Measurements from ENCODE around the gene NCKAP5. TPM values are rescaled to one million over a fixed set of nuclear protein-coding genes. Genes with fewer than 3 reads are reported as not detected.

NCKAP5 gene
- total RNA-seq, 2 donors from 2014 or later = not detected

GRCh38 chr2:133382566-133382965, 185.7 kb downstream of the NCKAP5 start:
- no peak for DNase-seq
- H3K36me3 Mint-ChIP-seq (ENCODE audit: insufficient read depth in 2 of 2) = peaks cover 0 to 1% of the 10 kb centered on the region in 2 donors
- H3K4me1 Mint-ChIP-seq (ENCODE audit: low read depth) = no peaks in the 10 kb centered on the region
- ATAC-seq (replicated peaks in 1 of 2) = no peak
- H3K4me3 Mint-ChIP-seq = no peak overlapping the region
- no peak overlapping the region for H3K27ac Mint-ChIP-seq
- no peaks in the 10 kb centered on the region for H3K27me3 Mint-ChIP-seq (ENCODE audit: low read depth)
- H3K9me3 Mint-ChIP-seq = peaks cover 6 to 10% of the 10 kb centered on the region in 2 donors

GRCh38 chr2:133380991-133381390, 187.3 kb downstream of the NCKAP5 start:
- H3K9me3 Mint-ChIP-seq = peaks cover 6% of the 10 kb centered on the region in 2 donors
- DNase-seq (no peak), ATAC-seq (replicated peaks in 1 of 2) (no peak)
- H3K27ac Mint-ChIP-seq = no peak overlapping the region
- H3K4me3 Mint-ChIP-seq = no peak overlapping the region
- no peaks in the 10 kb centered on the region for H3K4me1 Mint-ChIP-seq (ENCODE audit: low read depth)
- no peaks in the 10 kb centered on the region for H3K27me3 Mint-ChIP-seq (ENCODE audit: low read depth)
- H3K36me3 Mint-ChIP-seq (ENCODE audit: insufficient read depth in 2 of 2) = peaks cover 0 to 1% of the 10 kb centered on the region in 2 donors

- no peak for ATAC-seq (replicated peaks in 1 of 2)
- no peak overlapping the region for H3K4me3 Mint-ChIP-seq
- H3K36me3 Mint-ChIP-seq (ENCODE audit: insufficient read depth in 2 of 2) = no peaks in the 10 kb centered on the region
- H3K4me1 Mint-ChIP-seq (ENCODE audit: low read depth) = no peaks in the 10 kb centered on the region
- H3K27me3 Mint-ChIP-seq (ENCODE audit: low read depth) = no peaks in the 10 kb centered on the region
- H3K27ac Mint-ChIP-seq = no peak overlapping the region
- no peak for DNase-seq
- peaks cover 7 to 9% of the 10 kb centered on the region in 2 donors for H3K9me3 Mint-ChIP-seq
These were observed 189.2 kb downstream of the NCKAP5 start for GRCh38 chr2:133378928-133379549.

GRCh38 chr2:133378386-133378785, 189.9 kb downstream of the NCKAP5 start:
- Mint-ChIP-seq H3K27ac (no peak overlapping the region), H3K9me3 (peaks cover 7 to 10% of the 10 kb centered on the region in 2 donors), H3K4me1 (ENCODE audit: low read depth) (no peaks in the 10 kb centered on the region), H3K4me3 (no peak overlapping the region), H3K27me3 (ENCODE audit: low read depth) (no peaks in the 10 kb centered on the region), H3K36me3 (ENCODE audit: insufficient read depth in 2 of 2) (no peaks in the 10 kb centered on the region)
- DNase-seq = no peak
- ATAC-seq (replicated peaks in 1 of 2) = no peak

GRCh38 chr2:133377599-133377998, 190.7 kb downstream of the NCKAP5 start:
- peaks cover 10% of the 10 kb centered on the region in 2 donors for H3K9me3 Mint-ChIP-seq
- H3K36me3 Mint-ChIP-seq (ENCODE audit: insufficient read depth in 2 of 2) = no peaks in the 10 kb centered on the region
- ATAC-seq (replicated peaks in 1 of 2) (no peak), DNase-seq (no peak)
- H3K27me3 Mint-ChIP-seq (ENCODE audit: low read depth) = no peaks in the 10 kb centered on the region
- no peak overlapping the region for H3K4me3 Mint-ChIP-seq
- no peak overlapping the region for H3K27ac Mint-ChIP-seq
- no peaks in the 10 kb centered on the region for H3K4me1 Mint-ChIP-seq (ENCODE audit: low read depth)

GRCh38 chr2:133377021-133377481, 191.2 kb downstream of the NCKAP5 start:
- Mint-ChIP-seq H3K4me1 (ENCODE audit: low read depth) (no peaks in the 10 kb centered on the region), H3K36me3 (ENCODE audit: insufficient read depth in 2 of 2) (no peaks in the 10 kb centered on the region), H3K27ac (no peak overlapping the region), H3K4me3 (no peak overlapping the region), H3K9me3 (peaks cover 6 to 10% of the 10 kb centered on the region in 2 donors), H3K27me3 (ENCODE audit: low read depth) (no peaks in the 10 kb centered on the region)
- no peak for ATAC-seq (replicated peaks in 1 of 2)
- DNase-seq = no peak

- H3K4me1 Mint-ChIP-seq (ENCODE audit: low read depth) = no peaks in the 10 kb centered on the region
- no peak overlapping the region for H3K4me3 Mint-ChIP-seq
- H3K9me3 Mint-ChIP-seq = peaks cover 4 to 9% of the 10 kb centered on the region in 2 donors
- H3K27me3 Mint-ChIP-seq (ENCODE audit: low read depth) = no peaks in the 10 kb centered on the region
- H3K27ac Mint-ChIP-seq = no peak overlapping the region
- ATAC-seq (replicated peaks in 1 of 2) (no peak), DNase-seq (no peak)
- H3K36me3 Mint-ChIP-seq (ENCODE audit: insufficient read depth in 2 of 2) = no peaks in the 10 kb centered on the region
These were observed 193.5 kb downstream of the NCKAP5 start for GRCh38 chr2:133374781-133375180.

- H3K4me3 Mint-ChIP-seq = no peak overlapping the region
- no peak for ATAC-seq (replicated peaks in 1 of 2)
- no peak overlapping the region for H3K27ac Mint-ChIP-seq
- H3K36me3 Mint-ChIP-seq (ENCODE audit: insufficient read depth in 2 of 2) = no peaks in the 10 kb centered on the region
- peaks cover 7 to 9% of the 10 kb centered on the region in 2 donors for H3K9me3 Mint-ChIP-seq
- no peaks in the 10 kb centered on the region for H3K27me3 Mint-ChIP-seq (ENCODE audit: low read depth)
- no peak for DNase-seq
- H3K4me1 Mint-ChIP-seq (ENCODE audit: low read depth) = no peaks in the 10 kb centered on the region
These were observed 197.0 kb downstream of the NCKAP5 start for GRCh38 chr2:133371286-133371685.

- DNase-seq (no peak), ATAC-seq (replicated peaks in 1 of 2) (no peak)
- Mint-ChIP-seq H3K4me3 (no peak overlapping the region), H3K27me3 (ENCODE audit: low read depth) (no peaks in the 10 kb centered on the region), H3K27ac (no peak overlapping the region), H3K4me1 (ENCODE audit: low read depth) (no peaks in the 10 kb centered on the region), H3K9me3 (peaks cover 7 to 9% of the 10 kb centered on the region in 2 donors), H3K36me3 (ENCODE audit: insufficient read depth in 2 of 2) (no peaks in the 10 kb centered on the region)
These were observed 198.2 kb downstream of the NCKAP5 start for GRCh38 chr2:133369901-133370658.

- no peaks in the 10 kb centered on the region for H3K36me3 Mint-ChIP-seq (ENCODE audit: insufficient read depth in 2 of 2)
These were observed 203.1 kb downstream of the NCKAP5 start for GRCh38 chr2:133365117-133365516.

GRCh38 chr2:133364636-133365035, 203.6 kb downstream of the NCKAP5 start:
- Mint-ChIP-seq H3K9me3 (peaks cover 2 to 3% of the 10 kb centered on the region in 2 donors), H3K36me3 (ENCODE audit: insufficient read depth in 2 of 2) (no peaks in the 10 kb centered on the region), H3K4me1 (ENCODE audit: low read depth) (no peaks in the 10 kb centered on the region), H3K27me3 (ENCODE audit: low read depth) (no peaks in the 10 kb centered on the region), H3K4me3 (no peak overlapping the region), H3K27ac (no peak overlapping the region)
- no peak for ATAC-seq (replicated peaks in 1 of 2)
- DNase-seq = no peak

More at GRCh38 chr2:133365117-133365516, 203.1 kb downstream of the NCKAP5 start:
- H3K27ac Mint-ChIP-seq = no peak overlapping the region
- H3K4me3 Mint-ChIP-seq = no peak overlapping the region
- no peaks in the 10 kb centered on the region for H3K4me1 Mint-ChIP-seq (ENCODE audit: low read depth)
- ATAC-seq (replicated peaks in 1 of 2) (no peak), DNase-seq (no peak)
- H3K9me3 Mint-ChIP-seq = peaks cover 0 to 3% of the 10 kb centered on the region in 2 donors
- no peaks in the 10 kb centered on the region for H3K27me3 Mint-ChIP-seq (ENCODE audit: low read depth)

- Mint-ChIP-seq H3K27ac (no peak overlapping the region), H3K4me3 (no peak overlapping the region), H3K9me3 (peaks cover under 1 to 2% of the 10 kb centered on the region in 2 donors), H3K4me1 (ENCODE audit: low read depth) (no peaks in the 10 kb centered on the region), H3K36me3 (ENCODE audit: insufficient read depth in 2 of 2) (no peaks in the 10 kb centered on the region), H3K27me3 (ENCODE audit: low read depth) (no peaks in the 10 kb centered on the region)
- ATAC-seq (replicated peaks in 1 of 2) = no peak
- DNase-seq = no peak
These were observed 204.4 kb downstream of the NCKAP5 start for GRCh38 chr2:133363884-133364283.

- no peaks in the 10 kb centered on the region for H3K4me1 Mint-ChIP-seq (ENCODE audit: low read depth)
- no peaks in the 10 kb centered on the region for H3K27me3 Mint-ChIP-seq (ENCODE audit: low read depth)
- no peaks in the 10 kb centered on the region for H3K36me3 Mint-ChIP-seq (ENCODE audit: insufficient read depth in 2 of 2)
- no peak overlapping the region for H3K4me3 Mint-ChIP-seq
- ATAC-seq (replicated peaks in 1 of 2) (no peak), DNase-seq (no peak)
- H3K27ac Mint-ChIP-seq = no peak overlapping the region
- peaks cover 0 to 2% of the 10 kb centered on the region in 2 donors for H3K9me3 Mint-ChIP-seq
These were observed 206.2 kb downstream of the NCKAP5 start for GRCh38 chr2:133362061-133362476.

All from activated T-cell treated with anti-CD3 and anti-CD28 coated beads, Interleukin-2, amount 50 U/mL, for 72 hours (primary cell).